H1 (cell line): ENCODE data around the gene IFT43. TPM values are rescaled to one million over a fixed set of nuclear protein-coding genes. Genes with fewer than 3 reads are reported as not detected.

Experiments used
- CTCF ChIA-PET: fragments of 300-600 bp; sonication (Branson Sonifier 250); formaldehyde crosslinking; loops from one replicate; lab custom pipeline; 2021; ENCODE audit not compliant: partially characterized antibody; lab: Charles Lee
- POLR2A ChIA-PET: fragments of 300-600 bp; sonication (Branson Sonifier 250); formaldehyde crosslinking; loops from one replicate; lab custom pipeline; 2021; ENCODE audit warnings: inconsistent platforms; ENCODE audit not compliant: partially characterized antibody; lab: Charles Lee
- DNase-seq, 2 experiments: peaks; one replicate each; pipeline versions ENCODE4 v3.0.0 to v3.0.0-alpha.2; 2010 to 2022; ENCODE audit warnings: low spot score in 2 of 2, low read depth in 1 of 2, mixed read lengths in 1 of 2
- FAIRE-seq: peaks from 2 replicates; lab custom pipeline; 2011; peaks lifted over from hg19 to GRCh38; lab: Jason Lieb, UNC
- H2AFZ ChIP-seq: 2 replicates; pipeline ENCODE4 v1.8.1; 2012; ENCODE audit warnings: low read length, inconsistent platforms
- H2AK5ac ChIP-seq: 2 replicates; pipeline ENCODE4 v1.6.1; 2013; ENCODE audit warnings: low read depth, low read length
- H2BK120ac ChIP-seq: replicated peaks from 2 replicates; pipeline ENCODE3; 2013; ENCODE audit warnings: low read depth, low read length, inconsistent platforms
- H2BK12ac ChIP-seq: 2 replicates; pipeline ENCODE4 v1.6.1; 2013; ENCODE audit warnings: low read depth, low read length
- H2BK15ac ChIP-seq: 2 replicates; pipeline ENCODE4 v1.6.1; 2013; ENCODE audit warnings: low read length
- H2BK20ac ChIP-seq: 2 replicates; pipeline ENCODE4 v1.6.1; 2013; ENCODE audit warnings: low read length
- H2BK5ac ChIP-seq: 2 replicates; pipeline ENCODE4 v1.6.1; 2013; ENCODE audit warnings: low read depth, low read length
- H3K14ac ChIP-seq: 2 replicates; pipeline ENCODE4 v1.6.1; 2013; ENCODE audit warnings: inconsistent platforms; ENCODE audit not compliant: insufficient read length
- H3K18ac ChIP-seq: 2 replicates; pipeline ENCODE4 v1.6.1; 2013; ENCODE audit warnings: low read length; ENCODE audit errors: extremely low read depth
- H3K23ac ChIP-seq: 2 replicates; pipeline ENCODE4 v1.6.1; 2013; ENCODE audit warnings: inconsistent platforms; ENCODE audit not compliant: insufficient read length
- H3K23me2 ChIP-seq: 2 replicates; pipeline ENCODE4 v1.6.1; 2013; ENCODE audit warnings: low read depth, low read length
- H3K27ac ChIP-seq: 2 replicates; pipeline ENCODE4 v1.6.1; 2011; ENCODE audit warnings: low read depth, low read length, inconsistent platforms
- H3K27me3 ChIP-seq, 4 experiments: replicated peaks in 1 of 4; 1 replicate in 1 of 4; 2 replicates in 3 of 4; pipeline versions ENCODE4 v1.6.1 to v1.8.1; 2011 to 2013; ENCODE audit warnings: low read length in 3 of 4, mild to moderate bottlenecking in 3 of 4, inconsistent platforms in 2 of 4, mixed read lengths in 2 of 4, moderate library complexity in 1 of 4; ENCODE audit not compliant: control insufficient read depth in 3 of 4, insufficient read depth in 3 of 4; ENCODE audit errors: extremely low read depth in 1 of 4
- H3K36me3 ChIP-seq, 4 experiments: 2 replicates each; pipeline versions ENCODE4 v1.6.1 to v1.8.1; 2011 to 2013; ENCODE audit warnings: mild to moderate bottlenecking in 4 of 4, low read length in 3 of 4, moderate library complexity in 2 of 4, control low read depth in 1 of 4, inconsistent platforms in 1 of 4; ENCODE audit not compliant: insufficient read depth in 4 of 4, control insufficient read depth in 2 of 4
- H3K4ac ChIP-seq: replicated peaks from 2 replicates; pipeline ENCODE3; 2013; ENCODE audit warnings: low read length, low read depth, mixed read lengths, inconsistent platforms; ENCODE audit not compliant: insufficient read length
- H3K4me1 ChIP-seq, 4 experiments: replicated peaks in 1 of 4; 1 replicate in 1 of 4; 2 replicates in 3 of 4; pipeline versions ENCODE4 v1.6.1 to v1.8.1; 2011 to 2013; ENCODE audit warnings: low read length in 3 of 4, inconsistent platforms in 2 of 4, mixed read lengths in 1 of 4; ENCODE audit not compliant: insufficient read depth in 4 of 4, control insufficient read depth in 3 of 4
- H3K4me2 ChIP-seq, 2 experiments: 2 replicates each; pipeline versions ENCODE4 v1.6.1 to v1.8.1; 2011 to 2013; ENCODE audit warnings: low read depth in 2 of 2, low read length in 2 of 2, control low read depth in 1 of 2, inconsistent platforms in 1 of 2, mild to moderate bottlenecking in 1 of 2; ENCODE audit not compliant: insufficient read depth in 1 of 2
- H3K4me3 ChIP-seq, 4 experiments: fragments of 200-600, 300-600 bp in 1 of 4; sonication (generic), shearing (Covaris generic), sonication (Bioruptor Twin) in 1 of 4; 2 replicates each; pipeline versions ENCODE4 v1.5.1 to v1.8.1; 2011 to 2016; ENCODE audit warnings: low read length in 4 of 4, low read depth in 3 of 4, control low read depth in 2 of 4, inconsistent platforms in 2 of 4, mild to moderate bottlenecking in 2 of 4, mixed read lengths in 1 of 4, moderate library complexity in 1 of 4; ENCODE audit not compliant: insufficient read depth in 2 of 4; ENCODE audit errors: extremely low read depth in 1 of 4
- H3K56ac ChIP-seq: replicated peaks from 2 replicates; pipeline ENCODE3; 2013; ENCODE audit warnings: low read depth, mild to moderate bottlenecking, mixed read lengths, low read length, inconsistent platforms; ENCODE audit not compliant: insufficient read length
- H3K79me1 ChIP-seq: 2 replicates; pipeline ENCODE4 v1.6.1; 2013; ENCODE audit warnings: low read depth, low read length, control low read depth
- H3K79me2 ChIP-seq, 2 experiments: 2 replicates each; pipeline versions ENCODE4 v1.6.1 to v1.8.1; 2012 to 2013; ENCODE audit warnings: low read length in 2 of 2, mild to moderate bottlenecking in 2 of 2, inconsistent platforms in 1 of 2; ENCODE audit not compliant: insufficient read depth in 2 of 2, control insufficient read depth in 1 of 2
- H3K9ac ChIP-seq, 4 experiments: replicated peaks in 1 of 4; 1 replicate in 1 of 4; 2 replicates in 3 of 4; pipeline versions ENCODE4 v1.6.1 to v1.8.1; 2011 to 2013; ENCODE audit warnings: low read depth in 3 of 4, low read length in 3 of 4, control low read depth in 2 of 4, mild to moderate bottlenecking in 2 of 4, moderate library complexity in 2 of 4, inconsistent platforms in 1 of 4; ENCODE audit errors: extremely low read depth in 1 of 4
- H3K9me3 ChIP-seq, 2 experiments: 2 replicates each; pipeline versions ENCODE4 v1.6.1 to v1.8.1; 2012 to 2013; ENCODE audit warnings: mild to moderate bottlenecking in 2 of 2, moderate library complexity in 2 of 2, control low read depth in 1 of 2, inconsistent platforms in 1 of 2, low read depth in 1 of 2, low read length in 1 of 2, mixed read lengths in 1 of 2; ENCODE audit not compliant: insufficient read depth in 2 of 2
- H4K20me1 ChIP-seq, 2 experiments: replicated peaks in 1 of 2; 2 replicates each; pipeline versions ENCODE3 to v1.8.1; 2011 to 2013; ENCODE audit warnings: inconsistent platforms in 2 of 2, low read length in 2 of 2, mild to moderate bottlenecking in 1 of 2; ENCODE audit not compliant: insufficient read depth in 2 of 2, control insufficient read depth in 1 of 2
- H4K5ac ChIP-seq: 2 replicates; pipeline ENCODE4 v1.6.1; 2013; ENCODE audit warnings: low read length, low read depth, mixed read lengths, inconsistent platforms; ENCODE audit not compliant: insufficient read length
- H4K8ac ChIP-seq: 2 replicates; pipeline ENCODE4 v1.8.0; 2013; ENCODE audit warnings: mild to moderate bottlenecking, moderate library complexity, low read length, inconsistent platforms; ENCODE audit not compliant: insufficient read depth; ENCODE audit errors: extremely low read depth
- H4K91ac ChIP-seq: replicated peaks from 2 replicates; pipeline ENCODE3; 2013; ENCODE audit warnings: low read length, mixed read lengths, inconsistent platforms; ENCODE audit not compliant: insufficient read length
- ATF2 ChIP-seq: IDR thresholded peaks from 2 replicates; pipeline ENCODE4 v1.6.1; 2012; ENCODE audit warnings: low read length, inconsistent platforms
- POLR2AphosphoS5 ChIP-seq: IDR thresholded peaks from 2 replicates; pipeline ENCODE4 v1.6.1; 2011; ENCODE audit warnings: low read depth, low read length
- WGBS, 2 experiments: shearing (Covaris generic) in 1 of 2; methylation state at CpG; one replicate each; pipeline versions ENCODE4 v1.1.6 to v1.1.7; 2013 to 2015; ENCODE audit warnings: low lambda C conversion rate in 2 of 2, mixed read lengths in 2 of 2, inconsistent platforms in 1 of 2, low coverage in 1 of 2, missing lambda C conversion rate in 1 of 2; ENCODE audit not compliant: insufficient replicate concordance in 2 of 2, insufficient coverage in 1 of 2, insufficient read length in 1 of 2; ENCODE audit errors: extremely low coverage in 1 of 2, missing lambda C conversion rate in 1 of 2; 5-methylcytosine and 5-hydroxymethylcytosine counted together
- polyA plus RNA-seq, 7 experiments: library from polyadenylated mRNA; depleted of rRNA in 3 of 7; stranded (reverse) in 5 of 7; unstranded in 2 of 7; fragments of >200 nt in 5 of 7; fragments of 200-250 nt in 2 of 7; gene quantifications; 1 replicate in 5 of 7; 2 replicates in 1 of 7; 4 replicates in 1 of 7; pipeline versions ENCODE4 v1.2.1 to v1.2.3, GENCODE V29; 2011 to 2013; ENCODE audit warnings: missing spikeins in 2 of 7, mixed read lengths in 2 of 7
- total RNA-seq: library from RNA; stranded (reverse); fragmentation: NEBNext Ultra II Directional; extraction: Animal tissue kit (Norgen Biotek cat#: 25700); gene quantifications from 2 replicates; pipeline ENCODE4 v1.2.1, GENCODE V29; 2021

IFT43 gene
- total and polyA plus RNA-seq, 2 of the 8 experiments (the other 6 are each of a cell fraction or from before 2014, with no cell fraction given) = 17.0 to 20.8 TPM

- DNase-seq = no peak
- Histone ChIP-seq H2BK20ac (no peak overlapping the region), H3K79me2 (no peaks in the 10 kb centered on the region), H3K27ac (no peak overlapping the region), H4K5ac (no peak overlapping the region), H4K20me1 (no peaks in the 10 kb centered on the region), H3K9ac (no peak overlapping the region), H2BK15ac (no peak overlapping the region), H2AFZ (no peak overlapping the region), H3K4me1 (peaks cover 0 to 2% (median 0%) of the 10 kb centered on the region in 4 experiments; a peak in 1 of 7 replicates), H3K79me1 (no peaks in the 10 kb centered on the region), H3K4ac (no peak overlapping the region), H3K4me2 (no peak overlapping the region), H2BK5ac (no peak overlapping the region), H2BK12ac (no peak overlapping the region), H3K27me3 (no peaks in the 10 kb centered on the region), H3K56ac (no peak overlapping the region), H3K4me3 (no peak overlapping the region), H3K9me3 (no peaks in the 10 kb centered on the region), H4K8ac (no peak overlapping the region), H2BK120ac (no peak overlapping the region), H3K23me2 (no peaks in the 10 kb centered on the region), H3K23ac (no peak overlapping the region), H3K18ac (no peak overlapping the region), H4K91ac (no peak overlapping the region), H3K36me3 (no peaks in the 10 kb centered on the region), H3K14ac (no peak overlapping the region), H2AK5ac (no peak overlapping the region)
- FAIRE-seq = no peak
- no peak for TF ChIP-seq ATF2
- no peak for TF ChIP-seq POLR2AphosphoS5
- 94% methylated on average over 2 of the region's 2 CpGs; no CpG with 5 or more reads in 1 of the 2 experiments for WGBS, 2 experiments
- ChIA-PET POLR2A (no interaction called here), CTCF (interaction anchor here (0.9 to 1.6 kb wide), 2 partner anchors 28 to 314 kb away, joined by 3 to 4 read pairs; no protein-coding TSS in a partner anchor)
Observed at GRCh38 chr14:76022991-76023390, 37.4 kb downstream of the IFT43 start.
